HG02884 (cell line): Measurements from ENCODE around the gene CIRBP.

Experiments
- ATAC-seq: cut with Tn5 transposase; IDR thresholded peaks from one replicate; pipeline ENCODE4 v1.9.1; 2021; ENCODE audit warnings: mild to moderate bottlenecking, moderate library complexity; ENCODE audit not compliant: unreplicated experiment

CIRBP gene

GRCh38 chr19:1266916-1267476, 2.1 kb upstream of the CIRBP start:
- ATAC-seq = no peak

- ATAC-seq = no peak
Observed at GRCh38 chr19:1267477-1268225, 1.5 kb upstream of the CIRBP start.

GRCh38 chr19:1268226-1269064, 687 bp upstream of the CIRBP start:
- ATAC-seq = no peak

DNA sequence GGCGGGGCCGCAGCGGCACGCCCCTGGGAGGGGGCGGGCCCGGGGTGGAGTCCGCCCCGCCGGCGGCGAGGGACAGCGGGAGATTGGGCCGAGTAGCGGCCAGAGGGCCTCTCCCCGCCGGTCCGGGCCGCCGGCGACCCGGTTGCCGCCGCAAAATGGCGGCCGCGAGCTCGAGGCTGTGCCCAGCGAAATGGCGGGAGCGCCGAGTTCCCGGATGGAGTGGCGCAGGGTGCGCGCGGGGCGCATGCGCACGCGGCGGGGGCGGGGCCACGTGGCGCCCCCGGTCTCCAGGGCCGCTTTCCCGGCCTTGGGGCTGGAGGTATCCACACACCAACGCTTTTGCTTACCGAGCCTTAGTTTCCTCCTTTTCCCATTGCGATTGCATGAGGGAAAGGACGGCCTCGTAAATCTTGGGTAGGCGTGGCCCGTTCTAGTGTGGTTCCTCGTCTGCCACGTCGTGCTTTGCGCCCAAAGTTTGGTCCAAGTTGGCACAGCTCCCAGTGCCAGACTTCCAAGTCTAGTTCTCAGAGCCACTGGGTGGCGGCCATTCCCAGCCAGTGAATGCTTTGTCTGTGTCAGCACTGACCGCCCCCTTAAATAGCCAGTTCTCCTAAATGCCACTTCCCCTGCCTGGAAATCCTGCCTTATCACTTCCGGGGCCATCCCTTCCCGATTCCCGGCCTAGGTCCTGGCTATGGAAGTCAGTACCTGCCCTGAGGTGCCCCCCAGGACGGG, 513 bp downstream of the CIRBP start:
- peak; percentile 27 for ATAC-seq

DNA sequence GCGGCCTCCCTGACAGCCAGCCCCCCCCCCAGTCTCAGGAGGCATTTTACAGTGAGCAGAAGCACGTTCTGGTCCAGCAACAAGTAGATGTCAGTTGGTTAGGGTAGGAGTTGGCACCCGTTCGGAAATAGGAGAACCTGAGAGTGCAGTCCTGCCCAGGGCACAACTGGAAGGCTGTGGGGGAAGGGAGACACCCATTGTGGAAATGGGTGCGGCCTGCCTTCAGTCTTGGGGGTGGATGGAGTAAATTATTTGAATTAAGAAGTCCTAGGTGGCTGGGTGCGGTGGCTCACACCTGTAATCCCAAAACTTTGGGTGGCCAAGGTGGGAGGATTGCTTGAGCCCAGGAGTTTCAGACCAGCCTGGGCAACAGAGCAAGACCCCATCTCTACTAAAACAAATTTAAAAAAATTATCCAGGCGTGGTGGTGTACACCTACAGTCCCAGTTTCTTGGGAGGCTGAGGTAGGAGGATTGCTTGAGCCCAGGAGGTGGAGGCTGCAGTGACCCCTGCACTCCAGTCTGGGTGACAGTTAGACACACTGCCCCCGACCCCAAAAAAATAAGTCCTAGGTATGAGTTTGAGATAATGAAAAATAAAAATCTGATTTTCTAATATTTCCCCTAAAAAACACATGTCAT, 1.2 kb downstream of the CIRBP start:
- ATAC-seq = no peak

- no peak for ATAC-seq
Observed at GRCh38 chr19:1270854-1271527, 1.9 kb downstream of the CIRBP start.

- no peak for ATAC-seq
Observed at GRCh38 chr19:1271528-1272422, 2.6 kb downstream of the CIRBP start.

- no peak for ATAC-seq
Observed at GRCh38 chr19:1272423-1273262, 3.5 kb downstream of the CIRBP start.

GRCh38 chr19:1273263-1274041, 4.3 kb downstream of the CIRBP start:
- no peak for ATAC-seq

- no peak for ATAC-seq
Observed at GRCh38 chr19:1274081-1274851, 5.1 kb downstream of the CIRBP start.

- ATAC-seq = no peak
Observed at GRCh38 chr19:1274852-1275259, 5.7 kb downstream of the CIRBP start.

DNA sequence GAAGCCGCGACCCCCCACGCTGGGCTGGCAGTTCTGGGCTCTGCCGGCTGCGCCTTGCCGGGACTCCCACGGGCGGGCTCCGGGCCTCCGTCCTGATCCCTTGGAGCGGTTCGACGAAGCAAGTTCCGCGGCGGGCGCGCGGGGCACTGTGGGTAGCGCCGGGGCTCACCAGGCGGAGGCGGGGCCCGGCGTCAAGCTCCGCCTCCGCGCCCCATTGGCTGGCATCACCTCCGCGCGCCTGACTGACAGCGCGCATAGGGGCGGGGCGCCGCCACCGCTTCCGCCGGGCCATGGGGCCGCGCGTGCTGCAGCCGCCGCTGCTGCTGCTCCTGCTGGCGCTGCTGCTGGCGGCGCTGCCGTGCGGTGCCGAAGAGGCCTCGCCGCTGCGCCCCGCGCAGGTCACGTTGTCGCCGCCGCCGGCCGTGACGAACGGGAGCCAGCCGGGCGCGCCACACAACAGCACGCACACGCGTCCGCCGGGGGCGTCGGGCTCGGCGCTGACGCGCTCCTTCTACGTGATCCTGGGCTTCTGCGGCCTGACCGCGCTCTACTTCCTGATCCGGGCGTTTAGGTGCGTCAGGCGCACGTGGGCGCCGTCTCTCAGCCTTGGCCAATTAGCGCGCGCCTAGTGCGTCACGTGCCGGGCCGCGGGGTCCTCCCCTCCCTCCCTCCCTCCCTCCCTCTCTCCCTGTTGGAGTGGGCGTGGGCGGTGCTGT, 6.3 kb downstream of the CIRBP start, which contains the start of gene FAM174C:
FAM174C (plus strand) TSS at position 271 of the 716 bp plus-strand sequence; CDS start at position 291, 20 bp downstream.
- peak; percentile 58 for ATAC-seq

- ATAC-seq = no peak
Observed at GRCh38 chr19:1275976-1276627, 7.0 kb downstream of the CIRBP start.

DNA sequence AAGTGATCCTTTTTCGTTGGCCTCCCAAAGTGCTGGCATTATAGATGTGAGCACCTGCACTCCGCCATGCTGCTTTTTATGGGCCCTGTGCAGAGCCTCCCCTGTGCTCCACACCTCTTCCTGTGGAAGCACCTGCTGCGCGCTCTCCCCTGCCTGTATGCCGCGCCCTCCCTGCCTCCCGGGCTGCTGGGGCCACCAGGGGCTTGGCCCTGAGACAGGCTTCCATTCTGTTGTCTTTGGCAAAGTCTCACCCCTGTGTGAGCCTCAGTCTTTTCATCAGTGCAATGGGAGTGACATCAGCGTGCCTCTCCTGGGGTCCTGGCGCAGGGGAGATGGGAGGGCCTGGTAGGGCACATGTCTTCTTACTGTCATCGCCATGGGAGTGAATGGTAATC, 7.5 kb downstream of the CIRBP start:
- no peak for ATAC-seq

- no peak for ATAC-seq
Observed at GRCh38 chr19:1277061-1277460, 7.9 kb downstream of the CIRBP start.
